HepG2 (cell line): ENCODE data around the gene FBXO24. TPM values are rescaled to one million over a fixed set of nuclear protein-coding genes. Genes with fewer than 3 reads are reported as not detected.

Experiments used
- ARID4A ChIP-seq: sonication (generic); formaldehyde crosslinking; IDR thresholded peaks from 2 replicates; pipeline ENCODE4 v1.5.0; 2020; ENCODE audit warnings: mild to moderate bottlenecking, missing genetic modification reagents, borderline replicate concordance
- ARNT ChIP-seq: fragments of 450-650 bp; IDR thresholded peaks from 2 replicates; pipeline ENCODE4 v1.6.1; 2017
- CBFB ChIP-seq: sonication (generic); formaldehyde crosslinking; IDR thresholded peaks from 2 replicates; pipeline ENCODE4 v1.4.0; 2020; ENCODE audit warnings: missing genetic modification reagents
- ETV5 ChIP-seq: IDR thresholded peaks from 2 replicates; pipeline ENCODE4 v1.6.1; 2018; ENCODE audit warnings: missing biosample characterization, missing genetic modification reagents, inconsistent platforms, borderline replicate concordance
- HNF4A ChIP-seq: sonication (generic); formaldehyde crosslinking; IDR thresholded peaks from 2 replicates; pipeline ENCODE4 v1.4.0; 2020; ENCODE audit warnings: missing genetic modification reagents
- HNRNPK ChIP-seq: fragments of 200-400 bp; formaldehyde crosslinking; IDR thresholded peaks from 2 replicates; pipeline ENCODE4 v1.6.1; 2018; ENCODE audit warnings: low read length, low read depth, moderate library complexity, mild to moderate bottlenecking; ENCODE audit not compliant: poor library complexity, severe bottlenecking
- HOXD1 ChIP-seq: sonication (generic); formaldehyde crosslinking; IDR thresholded peaks from 2 replicates; pipeline ENCODE4 v1.5.0; 2020; ENCODE audit warnings: missing genetic modification reagents
- MYPOP ChIP-seq: sonication (generic); formaldehyde crosslinking; IDR thresholded peaks from 2 replicates; pipeline ENCODE4 v1.8.1; 2023; ENCODE audit warnings: mild to moderate bottlenecking, moderate library complexity, missing genetic modification reagents
- NR2F1 ChIP-seq, 2 experiments: fragments of 450-650 bp in 1 of 2; formaldehyde crosslinking in 1 of 2; IDR thresholded peaks; 2 replicates each; pipeline versions ENCODE4 v1.5.0 to v1.6.1; 2016 to 2020; ENCODE audit warnings: mild to moderate bottlenecking in 1 of 2, missing compliant biosample characterization in 1 of 2, missing genetic modification reagents in 1 of 2, moderate library complexity in 1 of 2
- TCF12 ChIP-seq, 2 experiments: fragments of 450-650 bp in 1 of 2; sonication (generic) in 1 of 2; formaldehyde crosslinking in 1 of 2; IDR thresholded peaks; 2 replicates each; pipeline versions ENCODE4 v1.6.1 to v1.8.0; 2017 to 2022; ENCODE audit warnings: antibody characterized with exemption in 1 of 2, mild to moderate bottlenecking in 1 of 2, missing genetic modification reagents in 1 of 2, moderate library complexity in 1 of 2
- WIZ ChIP-seq: sonication (generic); formaldehyde crosslinking; IDR thresholded peaks from 2 replicates; pipeline ENCODE4 v1.5.1; 2020; ENCODE audit warnings: mild to moderate bottlenecking, missing genetic modification reagents
- ZNF382 ChIP-seq: sonication (generic); formaldehyde crosslinking; IDR thresholded peaks from 2 replicates; pipeline ENCODE4 v1.5.0; 2020; ENCODE audit warnings: missing genetic modification reagents, mild to moderate bottlenecking, borderline replicate concordance
- ZNF44 ChIP-seq: sonication (generic); formaldehyde crosslinking; IDR thresholded peaks from 2 replicates; pipeline ENCODE4 v1.5.1; 2020; ENCODE audit warnings: mild to moderate bottlenecking, missing genetic modification reagents
- ZNF674 ChIP-seq: sonication (generic); formaldehyde crosslinking; IDR thresholded peaks from 2 replicates; pipeline ENCODE4 v1.5.0; 2020; ENCODE audit warnings: low read depth, mild to moderate bottlenecking, missing genetic modification reagents
- ZNF687 ChIP-seq: sonication (generic); formaldehyde crosslinking; IDR thresholded peaks from 2 replicates; pipeline ENCODE4 v1.5.1; 2020; ENCODE audit warnings: mild to moderate bottlenecking, missing genetic modification reagents, moderate library complexity
- ZNF777 ChIP-seq: sonication (generic); formaldehyde crosslinking; IDR thresholded peaks from 2 replicates; pipeline ENCODE4 v1.4.0; 2020; ENCODE audit warnings: missing genetic modification reagents
- polyA plus RNA-seq, 8 experiments: library from polyadenylated mRNA; depleted of rRNA in 3 of 8; stranded (reverse) in 7 of 8; unstranded in 1 of 8; fragments of >200 nt; fragmentation: Illumina TruSeq in 4 of 8; extraction: Trizol in 4 of 8; gene quantifications; 2 replicates each; pipeline versions ENCODE4 v1.2.1 to v1.2.3, GENCODE V29; 2011 to 2016; ENCODE audit warnings: low read depth in 4 of 8, missing spikeins in 1 of 8, mixed read lengths in 1 of 8; ENCODE audit not compliant: insufficient read depth in 1 of 8
- total RNA-seq, 5 experiments: library from RNA; depleted of rRNA; stranded (reverse); fragments of >200 nt; fragmentation: Illumina TruSeq; extraction: Trizol; gene quantifications; 2 replicates each; pipeline ENCODE4 v1.2.3, GENCODE V29; 2016; ENCODE audit warnings: low read depth in 1 of 5
- TF ChIP-seq, protein P1 (sequence below): sonication (generic); formaldehyde crosslinking; IDR thresholded peaks from 2 replicates; pipeline ENCODE4 v1.5.1; 2020; ENCODE audit warnings: missing genetic modification reagents, mild to moderate bottlenecking, borderline replicate concordance
- TF ChIP-seq, protein P2 (sequence below): sonication (generic); formaldehyde crosslinking; IDR thresholded peaks from 2 replicates; pipeline ENCODE4 v1.4.0; 2020; ENCODE audit warnings: mild to moderate bottlenecking, missing genetic modification reagents

FBXO24 gene
- total and polyA plus RNA-seq, 2 of the 13 experiments (the other 11 are each of a cell fraction or from before 2014, with no cell fraction given): 0.20 to 0.55 TPM

GRCh38 chr7:100611983-100612729 lies 26.0 kb downstream of the FBXO24 start, which contains the start of gene MOSPD3 (continued):
- TF ChIP-seq ZNF687 (CRISPR knock-in tag) (peak; percentile 58), TCF12 (IDR thresholded peaks at IDR 0.05) (no peak), TCF12 (CRISPR knock-in tag; IDR thresholded peaks at IDR 0.05) (no peak), NR2F1 (CRISPR knock-in tag; IDR thresholded peaks at IDR 0.05) (no peak), HOXD1 (no peak), ZNF777 (no peak), CBFB (no peak), WIZ (no peak), ZNF44 (CRISPR knock-in tag) (no peak), HNRNPK (no peak), ETV5 (CRISPR knock-in tag) (peak; percentile 43; the same call in 1 of the 2 replicates), ARID4A (peak; percentile 80; the same call in 1 of the 2 replicates), HNF4A (CRISPR knock-in tag) (0 out of 2 replicates have a peak, but pooled peaks have one; percentile 9), MYPOP (no peak), ZNF674 (CRISPR knock-in tag) (no peak), ARNT (no peak), ZNF382 (CRISPR knock-in tag) (no peak)
- TF ChIP-seq, protein P1, sequence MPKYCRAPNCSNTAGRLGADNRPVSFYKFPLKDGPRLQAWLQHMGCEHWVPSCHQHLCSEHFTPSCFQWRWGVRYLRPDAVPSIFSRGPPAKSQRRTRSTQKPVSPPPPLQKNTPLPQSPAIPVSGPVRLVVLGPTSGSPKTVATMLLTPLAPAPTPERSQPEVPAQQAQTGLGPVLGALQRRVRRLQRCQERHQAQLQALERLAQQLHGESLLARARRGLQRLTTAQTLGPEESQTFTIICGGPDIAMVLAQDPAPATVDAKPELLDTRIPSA (CRISPR knock-in tag): no peak
- TF ChIP-seq, protein P2, sequence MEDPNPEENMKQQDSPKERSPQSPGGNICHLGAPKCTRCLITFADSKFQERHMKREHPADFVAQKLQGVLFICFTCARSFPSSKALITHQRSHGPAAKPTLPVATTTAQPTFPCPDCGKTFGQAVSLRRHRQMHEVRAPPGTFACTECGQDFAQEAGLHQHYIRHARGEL (CRISPR knock-in tag): no peak
